Smooth muscle cell of the brain vasculature (primary cell): ENCODE data around the gene PRR14L.
"Not testable (repeated sequence)": the region's sequence is repeated elsewhere in the genome, so short reads cannot be mapped to it uniquely, and the experiment has no call there.

Experiments used
- DNase-seq: peaks from one replicate; pipeline ENCODE4 v3.0.0-alpha.2; 2012; ENCODE audit warnings: low read depth, low spot score

The PRR14L gene

DNA sequence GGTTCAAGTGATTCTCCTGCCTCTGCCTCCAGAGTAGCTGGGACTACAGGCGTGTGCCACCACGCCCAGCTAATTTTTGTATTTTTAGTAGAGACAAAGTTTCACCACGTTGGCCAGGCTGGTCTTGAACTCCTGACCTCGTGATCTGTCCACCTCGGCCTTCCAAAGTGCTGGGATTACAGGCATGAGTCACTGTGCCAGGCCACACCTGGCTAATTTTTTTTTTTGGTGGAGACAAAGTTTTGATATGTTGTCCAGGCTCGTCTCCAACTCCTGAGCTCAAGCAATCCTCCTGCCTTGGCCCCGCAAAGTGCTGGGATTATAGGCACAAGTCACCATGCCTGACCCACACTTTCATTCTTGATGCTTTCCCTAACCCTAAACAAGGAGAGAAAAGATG, 9.6 kb downstream of the PRR14L start:
- DNase-seq = not testable (repeated sequence)

DNA sequence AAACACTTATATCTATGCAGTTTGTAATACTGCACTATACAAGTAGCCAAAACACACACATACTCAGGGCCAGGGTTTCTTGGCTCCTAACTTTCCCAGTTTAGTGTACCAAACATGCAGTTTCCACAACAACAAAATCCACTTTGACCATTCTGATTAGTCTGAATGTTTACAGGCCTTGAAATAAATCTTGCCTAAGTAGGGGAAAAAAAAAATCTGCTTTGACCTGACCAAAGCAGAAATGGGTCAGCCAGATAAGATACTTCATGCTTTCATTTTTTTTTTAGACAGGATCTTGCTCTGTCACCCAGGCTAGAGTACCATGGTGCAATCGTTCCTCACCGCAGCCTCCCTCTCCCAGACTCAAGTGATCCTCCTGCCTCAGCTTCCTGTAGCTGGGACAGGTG, 10.1 kb downstream of the PRR14L start:
- DNase-seq = no peak

- no peak for DNase-seq
Measured at GRCh38 chr22:31738566-31738965, 11.4 kb downstream of the PRR14L start.

GRCh38 chr22:31737932-31738331, 12.0 kb downstream of the PRR14L start:
- DNase-seq = no peak

GRCh38 chr22:31736458-31736857, 13.5 kb downstream of the PRR14L start:
- DNase-seq = no peak

- no peak for DNase-seq
Measured at GRCh38 chr22:31734512-31734911, 15.4 kb downstream of the PRR14L start.

- no peak for DNase-seq
Measured at GRCh38 chr22:31733580-31734079, 16.3 kb downstream of the PRR14L start.

- DNase-seq = no peak
Measured at GRCh38 chr22:31732089-31732829, 17.7 kb downstream of the PRR14L start.

DNA sequence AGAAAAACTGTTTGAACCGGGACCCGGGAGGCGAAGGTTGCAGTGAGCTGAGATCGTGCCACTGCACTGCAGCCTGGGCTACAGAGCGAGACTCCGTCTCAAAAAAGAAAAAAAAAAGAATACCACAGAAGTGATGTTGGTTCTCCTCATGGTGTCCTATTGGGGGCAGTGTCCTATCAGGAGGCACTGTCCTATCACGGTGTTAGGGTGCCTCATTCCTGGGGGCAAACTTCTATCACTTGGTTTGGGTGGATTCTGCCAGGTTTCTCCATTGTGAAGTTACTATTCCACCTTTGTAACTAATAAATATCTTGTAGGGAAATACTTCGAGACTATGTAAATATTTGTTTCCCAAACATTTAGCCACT, 19.6 kb downstream of the PRR14L start:
- DNase-seq = no peak

- no peak for DNase-seq
Measured at GRCh38 chr22:31728857-31729256, 21.1 kb downstream of the PRR14L start.

GRCh38 chr22:31726692-31727091, 23.2 kb downstream of the PRR14L start:
- DNase-seq = no peak

DNA sequence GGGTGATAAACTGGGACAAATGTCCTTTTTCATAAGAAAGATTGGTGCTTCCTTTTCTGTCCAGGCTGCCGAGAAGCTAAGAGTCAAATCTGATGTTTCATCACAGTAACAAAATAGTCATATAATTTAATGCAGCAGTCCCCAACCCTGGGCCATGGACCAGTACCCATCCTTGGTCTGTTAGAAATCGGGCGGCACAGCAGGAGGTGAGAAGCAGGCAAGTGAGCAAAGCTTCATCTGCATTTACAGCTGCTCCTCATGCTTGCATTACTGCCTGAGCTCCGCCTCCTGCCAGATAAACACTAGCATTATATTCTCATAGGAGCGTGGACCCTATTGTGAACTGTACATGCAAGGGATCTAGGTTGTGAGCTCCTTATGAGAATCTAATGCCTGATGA, 26.2 kb downstream of the PRR14L start:
- no peak for DNase-seq

GRCh38 chr22:31719850-31720471, 30.0 kb downstream of the PRR14L start:
- no peak for DNase-seq

DNA sequence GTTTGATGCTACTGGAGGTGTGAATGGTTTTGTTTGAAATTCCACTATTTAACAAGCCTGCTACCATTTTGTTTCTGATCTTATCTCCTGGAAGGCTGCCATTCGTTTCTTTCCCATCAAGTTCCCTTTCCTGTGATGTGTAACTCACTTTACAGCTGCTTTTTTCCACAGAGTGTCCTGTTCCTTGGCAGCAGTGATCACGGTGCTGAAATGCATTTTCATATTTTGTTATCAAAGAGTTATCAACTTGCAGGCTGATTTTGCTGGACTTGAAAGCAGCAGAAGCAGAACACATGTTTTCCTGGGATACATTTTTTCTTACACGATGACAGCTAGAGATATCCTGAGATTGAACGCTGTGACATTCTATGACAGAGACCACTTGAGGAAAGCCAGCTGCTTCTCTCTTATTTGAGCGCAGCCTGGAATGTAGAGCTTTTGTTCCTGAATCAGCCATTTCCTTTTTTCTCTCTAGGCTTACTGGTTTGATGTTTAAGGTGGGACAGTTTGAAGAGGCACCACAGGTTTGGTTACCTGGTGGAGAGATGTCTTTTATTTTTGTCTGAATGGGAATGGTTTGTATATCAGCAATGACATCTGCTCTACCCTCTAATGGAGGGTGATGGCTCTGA, 34.7 kb downstream of the PRR14L start:
- DNase-seq = no peak

DNA sequence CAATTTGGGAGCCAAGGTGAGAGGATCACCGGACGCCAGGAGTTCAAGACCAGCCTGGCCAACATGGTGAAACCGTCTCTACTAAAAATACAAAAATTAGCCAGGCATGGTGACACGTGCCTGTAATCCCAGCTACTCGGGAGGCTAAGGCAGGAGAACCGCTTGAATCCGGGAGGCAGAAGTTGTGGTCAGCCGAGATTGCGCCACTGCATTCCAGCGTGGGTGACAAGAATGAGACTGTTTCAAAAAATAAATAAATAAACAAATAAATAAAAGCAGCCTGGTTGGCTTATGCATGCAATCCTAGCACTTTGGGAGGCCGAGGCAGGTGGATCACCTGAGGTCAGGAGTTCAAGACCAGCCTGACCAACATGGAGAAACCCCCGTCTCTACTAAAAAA, 38.7 kb downstream of the PRR14L start:
- not testable (repeated sequence) for DNase-seq

GRCh38 chr22:31707519-31707918, 42.4 kb downstream of the PRR14L start:
- no peak for DNase-seq

DNA sequence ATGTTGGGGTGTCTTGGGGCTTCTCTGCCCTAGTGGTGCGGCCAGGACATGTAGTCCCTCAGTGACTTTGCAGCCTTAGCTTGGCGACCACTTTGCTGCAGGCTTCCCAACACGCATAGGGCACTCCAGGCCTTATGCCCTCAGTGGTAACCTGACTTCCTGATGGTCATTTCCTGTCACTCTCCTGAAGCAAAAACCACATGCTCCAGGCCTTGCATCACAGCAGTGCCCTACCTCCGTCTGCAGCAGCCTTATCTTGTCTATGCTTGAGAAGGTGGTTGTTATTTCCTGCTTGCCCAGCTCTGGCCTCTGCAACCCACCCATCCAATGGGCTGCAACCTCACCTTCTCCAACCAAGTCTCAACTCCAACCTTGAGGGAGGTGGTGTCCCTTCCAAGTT, 54.5 kb downstream of the PRR14L start:
- DNase-seq = no peak

DNA sequence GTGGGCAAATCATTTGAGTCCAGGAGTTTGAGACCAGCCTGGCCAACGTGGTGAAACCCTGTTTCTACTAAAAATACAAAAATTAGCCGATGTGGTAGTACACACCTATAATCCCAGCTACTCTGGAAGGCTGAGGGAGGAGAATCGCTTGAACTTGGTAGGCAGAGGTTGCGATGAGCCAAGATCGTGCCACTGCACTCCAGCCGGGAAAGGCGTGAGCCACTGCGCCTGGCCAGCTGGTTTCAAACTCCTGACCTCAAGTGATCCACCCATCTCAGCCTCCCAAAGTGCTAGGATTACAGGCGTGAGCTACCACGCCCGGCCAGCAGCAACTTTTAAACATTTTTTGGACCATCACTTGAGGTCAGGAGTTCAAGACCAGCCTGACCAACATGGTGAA, 55.9 kb downstream of the PRR14L start:
- DNase-seq = not testable (repeated sequence)

DNA sequence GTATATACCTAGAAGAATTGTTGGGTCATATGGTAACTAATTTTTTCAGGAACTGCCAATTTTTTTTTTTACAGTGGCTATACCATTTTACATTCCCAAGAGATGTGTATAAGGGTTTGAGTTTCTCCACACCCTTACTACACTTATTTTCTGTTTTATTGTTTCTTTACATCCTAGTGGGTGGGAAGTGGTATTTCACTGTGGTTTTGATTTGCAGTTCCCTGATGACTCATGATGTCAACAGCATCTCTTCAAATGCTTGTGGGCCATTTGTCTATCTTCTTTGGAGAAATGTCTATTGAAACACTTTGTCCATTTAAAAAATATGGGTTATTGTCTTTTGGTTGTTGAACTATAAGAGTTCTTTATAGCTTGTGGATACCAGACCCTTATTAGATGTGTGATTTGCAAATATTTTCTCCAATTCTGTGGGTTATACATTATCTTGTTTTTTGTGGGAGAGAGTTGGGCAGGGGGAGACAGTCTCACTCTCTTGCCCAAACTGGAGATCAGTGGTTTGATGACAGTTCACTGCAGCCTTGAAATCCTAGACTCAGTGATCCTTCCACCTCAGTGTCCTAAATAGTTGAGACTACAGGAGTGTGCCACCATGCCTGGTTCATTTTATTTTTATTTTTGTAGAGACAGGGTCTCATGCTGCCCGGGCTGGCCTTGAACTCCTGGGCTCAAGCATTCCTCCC, 57.6 kb downstream of the PRR14L start:
- no peak for DNase-seq

GRCh38 chr22:31691408-31691807, 58.5 kb downstream of the PRR14L start:
- no peak for DNase-seq

DNA sequence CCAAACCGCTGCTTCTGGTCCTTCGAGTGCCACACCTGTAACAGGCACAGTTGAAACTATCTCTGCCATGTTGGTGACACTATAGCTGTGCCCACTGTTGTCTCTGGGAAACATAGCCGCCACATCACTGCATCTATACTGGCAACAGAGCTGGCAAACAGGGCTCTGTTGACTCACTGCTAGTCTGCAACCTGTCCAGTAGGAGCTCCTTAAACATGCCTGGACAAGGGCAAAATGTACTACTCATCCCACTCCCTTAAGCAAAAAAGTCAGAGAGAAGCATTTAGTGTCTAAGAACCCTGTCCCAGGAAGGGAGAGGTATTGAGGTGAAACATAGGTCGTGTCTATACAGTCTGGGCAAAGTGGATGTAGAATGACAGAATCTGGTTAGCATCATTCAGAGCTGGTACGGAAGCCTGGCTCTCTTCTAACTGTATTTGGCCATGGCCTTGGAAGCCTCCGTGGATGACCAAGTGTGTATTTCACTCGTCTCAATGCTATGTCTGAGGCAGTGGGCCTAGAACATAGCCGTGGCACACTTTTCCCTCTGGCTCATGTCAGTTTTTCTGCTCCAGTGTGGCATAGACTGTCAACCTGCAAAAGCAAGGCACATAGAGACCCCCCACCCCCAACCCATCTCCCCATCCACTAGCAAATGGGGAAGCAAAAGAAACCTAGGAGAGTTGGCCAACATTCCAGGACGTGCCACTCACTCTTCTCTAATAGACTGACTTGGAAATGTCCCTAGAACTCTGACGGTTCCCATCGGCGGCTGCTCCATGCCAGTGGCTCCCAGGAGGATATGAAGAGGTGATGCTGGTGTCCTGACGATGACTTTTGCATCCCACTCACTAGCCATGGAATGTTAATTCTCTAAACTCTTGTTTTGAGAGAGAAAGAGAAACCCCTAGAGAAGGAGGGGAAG, 66.5 kb downstream of the PRR14L start:
- DNase-seq = no peak
